ENCODE measurements around the gene TOGARAM2. TPM values are rescaled to one million over a fixed set of nuclear protein-coding genes. Genes with fewer than 3 reads are reported as not detected.
"Not testable (repeated sequence)": the region's sequence is repeated elsewhere in the genome, so short reads cannot be mapped to it uniquely, and the experiment has no call there.

The TOGARAM2 gene
- total and polyA plus RNA-seq, 8 donors = 0.03 to 9.1 (median 0.74) TPM

DNA sequence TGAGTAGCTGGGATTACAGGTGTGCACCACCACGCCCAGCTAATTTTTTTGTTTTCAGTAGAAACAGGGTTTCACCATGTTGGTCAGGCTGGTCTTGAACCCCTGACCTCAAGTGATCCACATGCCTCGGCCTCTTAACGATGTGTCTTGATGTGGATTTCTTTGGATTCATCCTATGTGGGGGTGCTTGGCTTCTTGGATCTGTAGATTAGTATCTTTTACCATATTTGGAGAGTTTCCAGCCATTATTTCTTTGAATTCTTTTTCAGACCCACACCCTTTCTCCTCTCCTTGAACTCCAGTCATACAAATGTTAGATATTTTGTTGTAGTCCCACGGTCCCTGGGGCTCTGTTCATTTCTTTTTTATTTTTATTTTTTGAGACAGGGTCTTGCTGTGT is 6.8 kb upstream of the TOGARAM2 start:
- H3K36me3 ChIP-seq = no peaks in the 10 kb centered on the region
- TF ChIP-seq CTCF (IDR thresholded peaks at IDR 0.05) = no peak
- ATAC-seq (no peak), DNase-seq (no peak), FAIRE-seq (no peak)
- H3K27ac ChIP-seq = no peak overlapping the region
- no peaks in the 10 kb centered on the region for H3K9me3 ChIP-seq
- WGBS, 2 donors = 91 to 94% methylated on average over 4 of the region's 4 CpGs
- no peaks in the 10 kb centered on the region for H3K4me1 ChIP-seq
- no peak overlapping the region for H3K4me3 ChIP-seq
- no peaks in the 10 kb centered on the region for H3K27me3 ChIP-seq
- intact Hi-C loops (cut with DNase I) = no loop called here

DNA sequence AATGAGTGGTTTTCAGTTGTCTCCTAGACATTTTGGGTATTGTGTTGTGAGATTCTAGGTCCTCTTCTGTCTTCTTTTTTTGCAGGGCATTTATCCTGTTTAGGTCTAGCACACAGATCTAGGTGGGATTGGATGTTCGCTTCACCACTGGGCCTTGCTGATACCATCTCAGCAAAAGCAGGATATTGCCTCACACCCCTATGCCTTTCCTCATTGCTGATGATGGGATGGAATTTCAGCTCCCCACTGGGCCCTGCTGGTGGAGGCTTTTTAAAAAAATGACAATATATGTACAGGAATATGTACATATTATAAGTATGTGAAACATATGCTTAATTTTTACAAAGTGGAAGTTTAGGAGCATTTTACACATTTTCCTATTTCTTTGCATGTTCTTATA is 5.4 kb upstream of the TOGARAM2 start:
- ATAC-seq (no peak), DNase-seq (no peak), FAIRE-seq (no peak)
- no peaks in the 10 kb centered on the region for H3K27me3 ChIP-seq
- no peak for TF ChIP-seq CTCF (IDR thresholded peaks at IDR 0.05)
- WGBS, 2 donors = 83 to 100% methylated on average over 1 of the region's 1 CpG
- no peaks in the 10 kb centered on the region for H3K9me3 ChIP-seq
- H3K4me1 ChIP-seq = no peaks in the 10 kb centered on the region
- intact Hi-C loops (cut with DNase I) = no loop called here
- no peak overlapping the region for H3K27ac ChIP-seq
- H3K36me3 ChIP-seq = no peaks in the 10 kb centered on the region
- no peak overlapping the region for H3K4me3 ChIP-seq

DNA sequence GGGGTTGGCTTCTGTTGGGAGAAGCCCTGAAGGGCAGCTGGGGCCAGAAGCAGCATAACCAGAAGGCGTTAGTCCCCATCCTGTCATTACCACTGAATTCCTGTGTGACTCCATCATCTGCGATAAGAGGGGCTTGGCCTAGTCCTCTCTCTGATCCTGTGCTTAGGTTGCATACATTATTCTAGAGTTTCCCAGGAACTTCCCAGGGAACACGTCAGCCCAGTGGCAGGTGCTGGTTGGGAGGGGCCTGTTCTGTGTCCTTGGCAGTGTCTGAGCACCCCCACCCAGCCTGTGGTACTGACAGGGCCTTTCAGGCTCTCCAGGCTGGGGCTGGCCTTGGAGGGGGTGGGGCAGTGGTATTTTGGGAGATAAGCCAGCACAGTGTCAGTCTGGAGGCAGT is 4.5 kb upstream of the TOGARAM2 start:
- Histone ChIP-seq H3K9me3 (no peaks in the 10 kb centered on the region), H3K27ac (peak overlapping the region in 1 of 4 donors; percentile 66), H3K4me1 (no peaks in the 10 kb centered on the region), H3K36me3 (no peaks in the 10 kb centered on the region), H3K27me3 (no peaks in the 10 kb centered on the region), H3K4me3 (no peak overlapping the region)
- intact Hi-C loops (cut with DNase I) = no loop called here
- TF ChIP-seq CTCF (IDR thresholded peaks at IDR 0.05) = no peak
- peak; percentile 56 to 94 (median 74) for ATAC-seq
- FAIRE-seq = no peak
- DNase-seq = peak in 4 of 6 donors; percentile 40 to 82 (median 50)
- 45 to 46% methylated on average over 3 of the region's 3 CpGs for WGBS, 2 donors

GRCh38 chr2:28977176-28977875 is 3.8 kb upstream of the TOGARAM2 start:
- FAIRE-seq = no peak
- no peak for ATAC-seq
- intact Hi-C loops (cut with DNase I) = no loop called here

GRCh38 chr2:28978001-28978400 is 3.1 kb upstream of the TOGARAM2 start:
- ATAC-seq; intact Hi-C loops (cut with DNase I); FAIRE-seq; H3K27me3 ChIP-seq; H3K4me1 ChIP-seq; DNase-seq; H3K4me3 ChIP-seq; H3K27ac ChIP-seq; H3K9me3 ChIP-seq; H3K36me3 ChIP-seq: not testable (repeated sequence)
- 85 to 93% methylated on average over 8 of the region's 8 CpGs for WGBS, 2 donors

More at GRCh38 chr2:28977176-28977875, 3.8 kb upstream of the TOGARAM2 start:
- WGBS, 2 donors = 91 to 93% methylated on average over 10 of the region's 10 CpGs
- TF ChIP-seq CTCF (IDR thresholded peaks at IDR 0.05) = no peak
- no peak for DNase-seq
- H3K27ac ChIP-seq = peak overlapping the region in 1 of 4 donors; percentile 41
- no peaks in the 10 kb centered on the region for H3K27me3 ChIP-seq
- no peaks in the 10 kb centered on the region for H3K4me1 ChIP-seq
- H3K9me3 ChIP-seq = no peaks in the 10 kb centered on the region
- H3K36me3 ChIP-seq = no peaks in the 10 kb centered on the region
- no peak overlapping the region for H3K4me3 ChIP-seq
